ENCODE data around the gene PTPRQ.
"Not testable (repeated sequence)": the region's sequence is repeated elsewhere in the genome, so short reads cannot be mapped to it uniquely, and the experiment has no call there.

PTPRQ gene

GRCh38 chr12:80441921-80442320 lies 2.1 kb upstream of the PTPRQ start:
- no peak for TF ChIP-seq CTCF (IDR thresholded peaks at IDR 0.05; ENCODE audit: low read depth, low read length, missing control alignments)
- H3K4me3 ChIP-seq (replicated peaks; ENCODE audit: low read depth, low read length) = no peak overlapping the region
- DNase-seq (ENCODE audit: extremely low read depth, low read depth) = no peak

GRCh38 chr12:80442426-80443222 lies 1.4 kb upstream of the PTPRQ start:
- no peak overlapping the region for H3K4me3 ChIP-seq (replicated peaks; ENCODE audit: low read depth, low read length)
- no peak for DNase-seq (ENCODE audit: extremely low read depth, low read depth)
- TF ChIP-seq CTCF (IDR thresholded peaks at IDR 0.05; ENCODE audit: low read depth, low read length, missing control alignments) = no peak

GRCh38 chr12:80445083-80445793 lies 1.2 kb downstream of the PTPRQ start:
- no peak for TF ChIP-seq CTCF (IDR thresholded peaks at IDR 0.05; ENCODE audit: low read depth, low read length, missing control alignments)
- no peak for DNase-seq (ENCODE audit: extremely low read depth, low read depth)

GRCh38 chr12:80456513-80456912 lies 12.5 kb downstream of the PTPRQ start:
- no peak overlapping the region for H3K4me3 ChIP-seq (replicated peaks; ENCODE audit: low read depth, low read length)
- no peak for DNase-seq (ENCODE audit: extremely low read depth, low read depth)
- no peak for TF ChIP-seq CTCF (IDR thresholded peaks at IDR 0.05; ENCODE audit: low read depth, low read length, missing control alignments)

More at GRCh38 chr12:80445083-80445793, 1.2 kb downstream of the PTPRQ start:
- H3K4me3 ChIP-seq (replicated peaks; ENCODE audit: low read depth, low read length) = no peak overlapping the region

GRCh38 chr12:80460972-80461371 lies 16.9 kb downstream of the PTPRQ start:
- H3K4me3 ChIP-seq (replicated peaks; ENCODE audit: low read depth, low read length) = no peak overlapping the region
- no peak for DNase-seq (ENCODE audit: extremely low read depth, low read depth)
- TF ChIP-seq CTCF (IDR thresholded peaks at IDR 0.05; ENCODE audit: low read depth, low read length, missing control alignments) = no peak

GRCh38 chr12:80461851-80462250 lies 17.8 kb downstream of the PTPRQ start:
- not testable (repeated sequence) for DNase-seq (ENCODE audit: extremely low read depth, low read depth); H3K4me3 ChIP-seq (replicated peaks; ENCODE audit: low read depth, low read length)

- H3K4me3 ChIP-seq (replicated peaks; ENCODE audit: low read depth, low read length) = no peak overlapping the region
- DNase-seq (ENCODE audit: extremely low read depth, low read depth) = no peak
- no peak for TF ChIP-seq CTCF (IDR thresholded peaks at IDR 0.05; ENCODE audit: low read depth, low read length, missing control alignments)
Observed at GRCh38 chr12:80469681-80470080, 25.6 kb downstream of the PTPRQ start.
